ENCODE results near the gene C16orf95. TPM values are rescaled to one million over a fixed set of nuclear protein-coding genes. Genes with fewer than 3 reads are reported as not detected.
"Not testable (repeated sequence)": the region's sequence is repeated elsewhere in the genome, so short reads cannot be mapped to it uniquely, and the experiment has no call there.

Gene C16orf95, protein sequence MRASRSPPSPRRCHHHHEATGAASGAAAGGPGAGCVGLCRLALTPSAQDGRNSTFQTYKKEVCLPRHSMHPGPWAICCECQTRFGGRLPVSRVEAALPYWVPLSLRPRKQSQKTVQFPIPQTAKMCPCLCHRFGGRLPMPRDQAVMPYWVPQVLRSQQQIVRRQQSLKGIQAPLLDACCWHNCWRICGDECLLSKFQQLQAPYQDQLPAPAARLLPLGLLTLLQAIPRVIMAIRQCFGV
- total RNA-seq: 8.6 and 9.6 TPM in 2 replicates

DNA sequence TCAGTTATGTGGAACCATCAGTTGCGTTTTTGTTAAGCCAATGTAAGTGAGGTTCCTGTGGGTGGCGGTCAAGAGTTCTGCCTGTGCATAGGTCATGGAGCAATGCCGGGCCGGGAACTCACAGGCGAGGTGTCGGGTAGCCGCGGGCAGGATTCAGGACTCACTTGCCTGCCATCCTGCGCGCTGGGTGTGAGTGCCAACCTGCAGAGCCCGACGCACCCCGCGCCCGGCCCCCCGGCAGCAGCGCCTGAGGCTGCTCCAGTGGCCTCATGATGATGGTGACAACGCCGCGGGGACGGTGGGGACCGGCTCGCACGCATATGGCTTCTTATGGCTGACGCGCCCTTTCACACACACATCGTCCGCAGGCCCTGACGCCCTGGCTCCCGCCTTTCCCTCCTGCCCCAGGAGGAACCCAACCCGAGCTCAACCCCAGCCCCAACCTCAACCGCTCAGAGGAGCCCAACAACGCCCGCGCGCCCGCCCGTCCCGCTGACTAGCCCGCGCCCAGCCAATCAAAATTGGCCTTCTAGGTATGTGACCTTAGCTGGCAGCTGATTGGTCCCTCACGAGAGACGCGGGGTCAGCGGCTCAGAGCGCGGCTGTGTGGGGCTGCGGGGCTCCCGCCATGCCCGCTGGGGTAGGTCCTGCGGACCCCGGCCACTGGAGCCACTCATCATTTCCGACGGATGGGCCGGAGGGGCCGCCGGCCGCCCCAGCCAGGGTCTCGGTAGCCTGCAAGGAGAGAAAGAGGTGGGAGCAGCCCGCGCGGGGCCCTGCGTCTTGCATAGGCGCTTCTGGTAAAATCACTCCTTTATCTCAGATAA, at the start of gene C16orf95:
TSS of gene C16orf95 (minus strand) at position 470 of the 827 bp plus-strand sequence. CDS start at position 320, 150 bp downstream.
- intact Hi-C loops (cut with micrococcal nuclease): loop anchor here (1.0 to 5.0 kb wide), 5 partner anchors 66 to 762 kb away; partner anchors contain the start of genes FBXO31, KLHDC4, MAP1LC3B and MTHFSD

DNA sequence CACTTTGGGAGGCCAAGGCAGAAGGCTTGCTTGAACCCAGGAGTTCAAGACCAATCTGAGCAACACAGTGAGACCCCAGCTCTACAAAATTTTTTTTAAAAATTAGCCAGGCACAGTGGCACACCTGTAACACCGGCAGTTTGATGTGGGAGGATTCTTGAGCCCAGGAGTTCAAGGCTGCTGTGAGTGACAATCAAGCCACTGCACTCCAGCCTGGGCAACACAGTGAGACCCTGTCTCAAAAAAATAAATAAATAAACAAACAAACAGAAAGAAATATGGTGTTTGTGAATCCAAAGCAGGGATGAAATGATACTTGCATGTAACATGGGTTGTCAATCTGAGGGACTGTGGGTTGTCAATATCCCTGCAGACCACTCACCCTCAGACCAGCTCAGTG, 49.7 kb upstream of the C16orf95 start:
- intact Hi-C loops (cut with micrococcal nuclease): no loop called here

DNA sequence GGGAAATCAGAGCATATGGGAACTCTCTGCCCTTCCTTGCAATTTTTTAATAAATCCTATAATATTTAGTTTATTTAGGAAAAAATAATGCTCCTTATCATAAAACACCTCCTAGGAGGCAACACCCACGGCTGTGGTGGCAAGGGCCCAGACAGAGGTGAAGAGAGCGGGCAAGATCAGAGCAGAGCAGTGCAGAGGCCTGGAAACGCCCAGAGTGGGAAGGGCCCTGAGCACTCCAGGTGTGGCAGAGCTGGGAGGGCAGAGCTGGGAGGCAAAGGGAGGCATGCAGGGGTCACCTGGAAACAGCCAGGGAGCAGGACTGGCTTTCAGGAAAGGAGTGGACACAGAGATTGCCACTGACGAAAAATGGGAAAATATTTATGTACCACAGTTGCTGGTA, 49.1 kb upstream of the C16orf95 start:
- intact Hi-C loops (cut with micrococcal nuclease): no loop called here

DNA sequence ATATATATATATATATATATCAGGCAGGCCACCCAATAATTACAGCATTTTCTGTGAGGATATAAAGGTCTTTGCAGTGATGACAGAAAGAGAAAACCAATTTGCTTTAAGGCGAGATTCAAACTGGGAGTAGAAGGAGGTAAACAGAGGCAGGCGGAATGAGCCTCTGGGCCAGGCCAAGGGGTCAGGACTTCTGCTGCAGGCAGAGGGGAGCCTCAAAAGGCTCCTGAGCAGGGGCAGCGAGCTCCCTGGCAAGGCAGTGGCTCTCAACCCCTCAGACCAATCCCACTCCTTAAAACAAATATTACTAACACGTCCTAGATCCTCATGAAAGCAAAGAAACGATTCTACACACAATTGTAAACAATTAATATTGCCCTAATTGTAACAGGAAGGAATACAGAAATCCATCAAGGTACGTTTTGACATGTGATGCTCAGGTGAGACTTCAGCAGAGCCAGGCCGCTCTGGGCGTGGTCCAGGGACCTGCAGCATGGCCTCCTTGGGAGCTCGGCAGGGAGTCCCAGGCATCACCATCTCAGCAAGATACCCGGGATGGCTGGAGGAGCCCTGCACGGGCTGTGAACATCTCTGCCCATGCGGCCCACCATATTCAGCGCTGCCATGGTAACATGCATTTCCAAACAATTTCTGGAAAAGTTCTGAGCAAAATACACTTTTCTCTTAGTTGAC, 48.0 kb upstream of the C16orf95 start:
- intact Hi-C loops (cut with micrococcal nuclease): no loop called here

DNA sequence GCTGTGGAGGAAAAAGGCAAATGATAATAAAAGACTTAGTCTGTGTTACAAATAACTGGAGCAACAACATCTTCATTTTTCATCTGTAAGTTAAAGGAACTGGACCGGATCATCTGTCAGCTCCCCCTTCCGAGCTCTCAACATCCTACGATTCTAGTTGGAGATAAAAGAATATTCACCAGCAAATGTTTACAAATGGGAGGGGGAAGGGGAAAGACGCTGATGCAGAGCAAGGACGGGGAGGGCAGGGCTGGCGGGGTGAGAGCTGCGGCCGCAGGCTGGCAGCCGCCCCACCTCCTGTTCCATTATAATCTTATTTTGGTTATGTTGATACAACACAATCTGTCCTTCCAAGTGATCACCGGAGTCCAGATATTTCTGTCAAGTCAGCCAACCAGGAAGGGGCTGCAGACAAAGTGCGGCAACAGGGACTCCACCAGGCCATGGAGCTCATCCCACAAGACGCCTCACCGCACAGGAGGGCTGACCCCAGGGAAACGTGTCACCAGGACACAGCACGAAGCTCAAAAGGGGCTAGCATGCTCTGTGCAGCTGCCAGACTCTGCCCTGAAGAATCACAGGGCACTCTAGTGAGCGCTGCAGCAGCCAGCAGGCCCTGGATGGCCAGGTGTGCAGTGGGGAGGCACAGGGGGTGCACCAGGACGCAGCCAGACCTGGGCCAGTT, 46.7 kb upstream of the C16orf95 start:
- intact Hi-C loops (cut with micrococcal nuclease): no loop called here

DNA sequence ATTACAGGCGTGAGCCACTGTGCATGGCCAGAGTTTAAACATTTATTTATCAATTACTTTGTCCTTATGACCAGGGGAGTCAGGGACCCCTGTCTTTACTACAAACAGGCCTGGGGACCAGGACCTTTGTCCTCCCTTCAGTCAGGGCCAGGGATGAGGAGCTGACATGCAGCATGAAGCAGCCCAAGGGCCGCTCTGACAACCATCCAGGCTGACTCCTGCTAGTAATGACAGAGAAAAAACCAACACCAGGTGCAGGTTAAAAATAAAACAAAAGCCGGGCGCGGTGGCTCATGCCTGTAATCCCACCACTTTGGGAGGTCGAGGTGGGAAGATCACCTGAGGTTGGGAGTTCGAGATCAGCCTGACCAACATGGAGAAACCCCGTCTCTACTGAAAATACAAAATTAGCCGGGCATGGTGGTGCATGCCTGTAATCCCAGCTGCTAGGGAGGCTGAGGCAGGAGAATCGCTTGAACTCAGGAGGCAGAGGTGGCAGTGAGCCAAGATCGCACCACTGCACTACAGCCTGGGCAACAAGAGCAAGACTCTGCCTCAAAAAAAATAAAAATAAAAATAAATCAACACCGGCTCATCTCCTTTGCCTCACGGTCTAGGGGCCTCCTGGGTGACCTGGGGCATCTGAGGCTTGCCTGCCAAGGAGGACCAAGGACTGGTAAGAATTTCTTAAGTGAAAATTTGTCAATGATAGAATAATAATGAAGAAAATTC, 45.8 kb upstream of the C16orf95 start:
- intact Hi-C loops (cut with micrococcal nuclease): not testable (repeated sequence)

DNA sequence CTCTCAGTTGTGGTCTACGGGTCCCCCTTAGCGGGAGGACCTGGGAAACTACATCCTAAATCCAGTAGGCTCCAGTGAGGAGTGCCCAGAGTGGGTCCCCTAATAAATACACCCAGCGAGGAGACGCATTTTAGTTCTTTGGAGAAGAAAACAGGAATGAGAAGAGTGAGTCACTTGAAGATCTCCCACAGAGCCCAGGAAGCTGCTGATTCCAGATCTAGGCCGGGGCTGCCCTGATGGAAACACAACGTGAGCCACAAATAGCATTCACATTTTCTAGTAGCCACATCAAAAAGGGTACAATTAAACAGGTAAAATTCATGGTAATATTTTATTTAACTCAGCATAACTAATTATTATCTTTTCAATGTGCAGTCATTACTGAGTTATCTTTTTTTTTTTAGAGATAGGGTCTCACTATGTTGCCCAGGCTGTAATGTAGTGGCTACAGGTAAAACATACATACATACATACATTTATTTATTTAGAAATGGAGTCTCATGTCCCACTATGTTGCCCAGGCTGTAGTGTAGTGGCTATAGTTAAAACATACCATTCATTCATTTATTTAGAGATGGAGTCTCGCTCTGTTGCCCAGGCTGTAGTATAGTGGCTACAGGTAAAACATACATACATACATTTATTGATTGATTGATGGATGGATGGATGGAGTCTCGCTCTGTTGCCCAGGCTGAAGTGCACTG, 44.9 kb upstream of the C16orf95 start:
- intact Hi-C loops (cut with micrococcal nuclease): no loop called here

DNA sequence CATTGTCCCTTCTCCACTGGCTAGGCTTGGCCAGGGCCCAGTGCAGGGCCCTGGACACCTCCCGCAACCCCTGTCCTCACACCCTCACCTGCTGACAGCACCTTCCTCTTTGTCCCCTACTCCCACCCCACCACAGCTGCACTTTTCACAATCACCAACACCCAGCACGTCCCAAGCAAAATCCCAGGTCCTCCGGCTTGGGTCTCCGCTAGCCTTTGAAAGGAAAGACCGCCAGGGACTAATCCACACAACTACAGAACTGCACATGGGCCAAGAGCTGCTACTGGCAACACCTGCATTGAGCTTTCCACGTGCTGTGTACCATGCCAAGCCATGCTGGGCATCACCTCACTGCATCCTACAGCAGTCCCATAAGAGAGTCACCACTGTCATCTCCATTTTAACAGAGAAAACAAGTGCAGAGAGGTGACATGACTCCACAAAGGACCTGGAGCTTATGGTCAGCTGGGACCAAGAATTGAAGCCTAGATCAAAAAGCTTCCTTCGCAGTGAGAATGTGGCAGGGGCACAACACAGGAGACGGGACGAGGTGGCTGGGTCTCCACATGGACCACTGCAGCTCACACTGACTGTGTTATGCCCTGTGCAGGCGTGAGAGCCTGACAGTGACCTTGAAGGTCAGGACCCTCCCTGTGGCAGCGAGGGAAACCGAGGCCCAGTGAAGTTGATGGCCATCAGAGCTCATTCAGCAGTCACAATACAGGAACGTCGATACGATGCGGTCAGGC, 43.8 kb upstream of the C16orf95 start:
- intact Hi-C loops (cut with micrococcal nuclease): no loop called here

DNA sequence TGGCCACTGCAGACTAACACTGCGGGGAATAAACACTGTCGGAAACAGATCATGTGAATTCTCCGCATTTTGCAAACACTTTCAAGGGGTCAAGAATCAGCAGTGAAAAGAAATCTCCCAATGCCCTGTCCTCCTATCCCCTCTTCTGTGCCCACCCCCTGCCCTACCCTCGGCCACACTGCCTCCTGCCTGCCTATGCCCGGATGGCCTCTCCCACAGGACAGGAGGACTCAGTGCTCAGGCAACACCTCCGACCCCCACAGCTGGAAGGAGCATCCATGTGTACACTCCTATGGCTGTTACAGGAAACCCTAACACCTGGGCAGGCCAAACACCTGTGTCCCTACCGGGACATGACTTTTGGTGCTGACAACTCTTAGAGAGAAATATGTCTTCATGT, 41.9 kb upstream of the C16orf95 start:
- intact Hi-C loops (cut with micrococcal nuclease): no loop called here

DNA sequence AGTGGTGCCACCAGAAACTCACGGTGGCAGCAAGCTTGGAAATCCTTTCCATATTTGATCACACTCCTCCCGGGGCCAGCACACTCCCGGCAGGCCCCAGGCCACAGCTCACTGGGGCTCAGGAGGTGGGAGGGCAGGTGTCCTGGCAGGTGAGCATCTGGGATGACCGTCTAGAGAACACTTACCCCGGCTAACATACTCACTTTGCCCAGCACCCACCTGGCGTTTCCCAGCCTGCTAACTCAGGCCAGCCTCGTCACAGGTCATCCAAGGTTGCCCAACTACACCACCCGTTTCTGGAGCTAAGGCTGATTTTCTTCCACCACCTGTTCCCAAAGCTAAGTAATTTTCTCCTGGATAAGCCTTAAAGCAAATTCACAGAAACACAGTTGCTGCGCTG, 41.5 kb upstream of the C16orf95 start:
- intact Hi-C loops (cut with micrococcal nuclease): no loop called here

DNA sequence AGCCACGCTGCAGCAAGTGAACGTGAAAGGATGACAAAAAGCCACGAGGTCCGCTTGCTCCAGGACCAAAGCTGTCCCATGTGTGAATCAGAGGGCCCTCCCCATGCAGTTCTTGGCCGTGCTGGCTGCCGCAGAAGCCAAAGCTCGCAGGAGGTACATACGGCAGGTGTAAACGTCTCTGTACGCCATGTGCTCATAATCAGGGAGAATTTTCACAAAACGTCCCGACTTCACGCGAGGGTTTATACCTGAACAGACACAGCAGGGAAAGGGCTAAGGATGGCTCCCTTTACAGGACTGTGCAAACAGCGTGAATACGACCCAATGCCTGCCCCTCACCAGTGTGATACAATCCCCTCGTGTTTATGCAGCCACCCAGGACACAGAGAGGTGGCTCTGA, 41.1 kb upstream of the C16orf95 start:
- intact Hi-C loops (cut with micrococcal nuclease): no loop called here

DNA sequence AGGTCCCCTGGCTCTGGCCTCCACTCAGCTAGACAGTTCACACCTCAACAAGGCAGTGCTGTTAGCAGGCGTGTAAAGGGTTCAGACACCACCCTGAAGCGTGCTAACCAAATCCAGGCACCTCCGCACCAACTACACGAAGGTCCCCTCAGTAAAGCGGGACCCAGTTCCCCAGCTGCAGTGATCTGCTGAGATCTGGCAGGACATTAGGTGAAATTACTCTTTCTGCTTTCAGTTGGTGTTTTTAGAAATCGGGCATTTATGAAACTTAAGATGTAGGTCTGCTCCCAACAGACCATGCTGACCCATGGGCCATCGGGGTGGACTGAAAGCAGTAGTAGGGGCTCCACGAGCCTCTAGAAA, 39.3 kb upstream of the C16orf95 start:
- intact Hi-C loops (cut with micrococcal nuclease): no loop called here

DNA sequence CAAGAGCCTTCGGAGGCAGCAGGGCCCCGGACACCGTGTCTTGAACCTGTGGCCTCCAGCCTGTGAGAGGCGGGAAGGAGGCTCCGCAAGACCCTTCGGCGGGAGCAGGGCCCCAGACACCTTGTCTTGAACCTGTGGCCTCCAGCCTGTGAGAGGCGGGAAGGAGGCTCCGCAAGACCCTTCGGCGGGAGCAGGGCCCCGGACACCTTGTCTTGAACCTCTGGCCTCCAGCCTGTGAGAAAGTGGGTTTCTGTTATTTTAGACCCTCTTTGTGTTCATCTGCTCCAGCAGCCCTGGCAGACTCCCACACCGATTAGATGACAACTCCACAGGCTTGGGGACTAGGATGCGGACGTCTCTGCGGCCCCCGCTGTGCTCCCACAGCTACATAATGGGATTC, 36.4 kb upstream of the C16orf95 start:
- intact Hi-C loops (cut with micrococcal nuclease): no loop called here

DNA sequence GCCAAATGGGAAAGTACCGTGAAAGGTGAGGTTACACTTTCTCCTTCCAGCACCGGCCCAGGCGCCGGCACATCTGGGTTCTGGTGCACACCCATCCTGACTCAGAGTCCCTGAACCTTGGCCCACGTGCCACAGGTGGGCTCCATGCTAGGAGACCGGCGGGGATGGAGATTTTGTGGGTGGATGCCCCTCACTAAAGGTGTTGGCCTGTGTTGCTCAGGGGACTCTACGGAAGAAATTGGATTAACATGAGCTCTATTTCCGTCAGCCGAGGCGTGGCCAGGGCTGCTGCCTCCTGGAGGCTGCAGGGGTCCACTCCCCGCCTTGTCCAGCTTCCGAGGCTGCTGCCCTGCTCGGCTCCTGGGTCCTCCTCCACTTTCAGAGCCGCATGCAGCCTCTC, 35.6 kb upstream of the C16orf95 start:
- intact Hi-C loops (cut with micrococcal nuclease): no loop called here

DNA sequence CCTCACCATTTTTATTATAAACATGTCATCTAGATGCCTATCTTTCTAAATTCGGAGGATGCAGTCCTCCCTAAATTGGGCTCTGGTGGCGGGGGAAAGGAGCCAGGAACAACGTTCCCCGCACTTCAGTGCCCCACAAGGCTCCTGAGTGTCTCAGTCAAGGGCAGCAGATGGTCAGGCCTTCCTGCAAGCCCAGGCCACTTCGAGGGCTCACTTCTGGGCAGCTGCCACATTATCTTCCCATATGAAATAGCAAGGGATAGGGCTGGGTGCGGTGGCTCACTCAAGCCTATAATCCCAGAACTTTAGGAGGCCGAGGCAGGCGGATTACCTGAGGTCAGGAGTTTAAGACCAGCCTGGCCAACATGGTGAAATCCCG, 34.1 kb upstream of the C16orf95 start:
- intact Hi-C loops (cut with micrococcal nuclease): no loop called here

DNA sequence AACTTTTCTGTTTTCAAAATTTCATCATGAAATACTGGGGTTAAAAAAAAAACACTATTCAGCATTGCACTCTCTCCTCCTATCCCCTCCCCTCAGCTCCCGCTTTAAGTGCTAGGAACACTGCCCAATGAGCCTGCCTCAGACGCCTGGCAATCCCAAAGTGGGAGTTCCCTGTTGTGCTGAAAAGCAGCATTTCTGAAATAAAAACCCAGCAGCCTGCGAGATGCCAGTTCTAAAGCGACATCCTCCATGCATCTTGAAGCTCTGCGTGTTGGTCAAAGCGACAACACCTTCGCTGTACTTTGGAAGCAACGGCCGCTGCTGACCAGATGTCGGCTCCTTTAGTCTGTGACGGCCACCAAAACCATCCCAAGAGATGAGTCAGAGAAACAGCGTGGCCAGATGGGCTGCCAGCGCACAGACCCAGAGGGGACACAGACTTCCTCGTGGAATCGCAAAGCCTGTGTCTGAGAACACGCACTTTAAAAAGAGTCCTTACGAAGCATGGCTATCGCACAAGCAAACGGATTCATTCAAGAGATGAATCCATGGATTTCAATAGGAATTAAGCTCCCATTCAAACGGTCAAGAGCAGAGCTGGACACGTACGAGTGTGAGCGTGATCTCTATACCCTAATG, 33.6 kb upstream of the C16orf95 start:
- intact Hi-C loops (cut with micrococcal nuclease): no loop called here

DNA sequence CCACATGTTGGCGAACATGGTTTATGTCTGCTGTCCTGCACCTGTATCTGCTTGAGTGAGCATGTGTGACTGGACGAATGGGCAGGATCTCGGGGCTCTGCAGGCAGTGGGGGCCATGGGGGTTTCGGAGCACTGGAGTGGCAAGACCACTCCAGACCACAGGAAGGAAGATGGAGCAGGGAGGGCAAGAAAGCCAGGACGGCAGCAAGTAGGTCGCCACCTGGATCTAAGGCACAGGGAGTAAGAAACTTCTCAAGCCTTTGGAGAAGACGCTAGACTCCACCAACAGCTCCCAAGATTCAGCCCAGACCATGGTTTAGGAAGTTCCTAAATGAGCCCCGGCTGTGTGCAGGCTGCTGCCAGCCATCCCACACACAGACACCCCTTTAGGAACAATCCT, 32.8 kb upstream of the C16orf95 start:
- intact Hi-C loops (cut with micrococcal nuclease): no loop called here

DNA sequence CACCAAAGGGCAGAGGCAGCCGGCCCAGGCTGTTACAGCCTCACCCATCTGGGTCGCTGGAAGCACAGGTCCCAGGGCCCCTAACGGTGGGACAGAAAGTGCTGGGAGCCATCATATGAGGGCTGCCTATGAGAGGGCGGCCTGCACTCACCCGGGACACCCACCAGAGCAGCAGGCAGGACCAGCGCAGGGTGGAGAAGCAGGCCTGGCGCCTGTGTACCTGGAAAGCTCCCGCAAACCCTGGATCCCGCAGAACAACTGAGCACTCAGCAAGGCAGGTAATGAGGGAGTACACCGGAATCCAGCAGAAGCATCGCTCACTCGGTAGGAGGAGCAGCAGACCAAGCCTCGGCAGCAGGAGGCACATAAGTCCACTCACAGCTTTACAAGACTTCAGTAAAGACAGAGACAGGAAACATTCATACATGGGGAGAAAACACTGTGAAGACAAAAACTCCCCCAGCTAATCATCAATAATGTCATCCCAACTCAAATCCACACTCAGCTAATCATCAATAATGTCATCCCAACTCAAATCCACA, 31.5 kb upstream of the C16orf95 start:
- intact Hi-C loops (cut with micrococcal nuclease): loop anchor here (5.0 kb wide), 1 partner anchor 34 kb away; the partner anchor contains the start of gene FBXO31
